NCI-H2196 (cell line): ENCODE data around the gene CMTR1.

Source experiments
- DNase-seq: peaks from one replicate; lab custom pipeline; 2025; ENCODE audit not compliant: unreplicated experiment; lab: John Stamatoyannopoulos, UW

CMTR1 gene

DNA sequence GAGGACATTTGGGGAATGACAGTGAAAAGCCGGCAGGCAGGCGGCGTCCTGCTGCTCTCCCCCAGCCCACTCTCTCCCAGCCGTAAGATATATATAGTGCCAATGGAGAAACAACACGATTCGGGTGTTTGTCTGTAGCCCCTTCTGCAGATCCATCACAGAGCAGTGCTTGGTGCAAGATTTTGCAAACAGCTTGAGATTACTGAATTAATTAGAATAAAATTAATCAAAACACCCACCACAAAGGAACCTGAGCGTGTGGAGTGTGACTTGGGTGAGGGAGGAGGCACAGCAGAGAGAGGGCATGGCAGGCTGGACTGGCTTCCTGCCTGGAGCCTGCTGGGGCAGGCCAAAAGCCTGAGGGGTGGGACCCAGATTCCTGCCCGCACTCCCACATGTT is 95.5 kb downstream of the CMTR1 start:
- DNase-seq = no peak

DNA sequence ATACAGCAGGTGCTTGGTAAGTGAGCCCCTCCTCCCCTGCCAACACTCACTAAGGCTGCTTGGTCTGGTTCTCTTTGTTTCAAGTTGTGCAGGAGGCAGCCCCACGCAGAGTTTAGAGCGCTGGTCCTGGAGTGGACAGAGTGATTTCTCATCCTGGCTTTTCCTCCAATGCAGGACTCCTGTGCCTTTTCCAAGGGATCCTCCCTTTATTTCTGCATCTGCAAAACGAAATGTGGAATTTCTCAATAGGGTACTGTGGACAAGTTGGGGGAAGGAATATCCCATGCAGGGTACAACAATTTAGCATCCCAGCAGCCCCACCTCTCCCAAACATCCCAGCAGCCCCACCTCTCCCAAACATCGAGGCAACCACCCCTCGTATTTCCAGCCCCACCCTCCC is 97.3 kb downstream of the CMTR1 start:
- DNase-seq = no peak

DNA sequence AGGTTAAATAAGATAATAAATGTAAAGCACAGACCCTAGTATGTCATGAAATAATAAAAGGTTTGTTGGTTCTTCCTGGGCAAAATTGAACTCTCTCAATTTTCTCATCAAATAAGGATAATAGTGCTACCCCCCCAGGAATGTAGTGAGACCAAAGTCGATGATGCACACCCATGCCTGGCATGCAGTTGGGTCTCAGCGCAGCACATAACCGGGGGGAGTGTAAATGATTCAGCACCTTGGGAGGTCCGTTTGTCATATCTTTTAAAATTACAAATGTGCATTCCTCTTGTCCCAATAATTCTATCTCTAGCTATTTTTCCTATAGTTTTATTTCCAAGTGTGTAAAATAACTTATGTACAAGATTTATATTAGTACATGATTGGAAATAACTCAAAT is 98.0 kb downstream of the CMTR1 start:
- DNase-seq = no peak
